Osteocyte (in vitro differentiated cells): Measurements from ENCODE around the gene KLB. TPM values are rescaled to one million over a fixed set of nuclear protein-coding genes. Genes with fewer than 3 reads are reported as not detected.
"Not testable (repeated sequence)": the region's sequence is repeated elsewhere in the genome, so short reads cannot be mapped to it uniquely, and the experiment has no call there.

Experiments
- DNase-seq: peaks from one replicate; pipeline ENCODE4 v3.0.0; 2021; ENCODE audit warnings: mixed read lengths; ENCODE audit not compliant: unreplicated experiment; ENCODE audit errors: extremely low spot score
- H3K27ac Mint-ChIP-seq: one replicate; pipeline ENCODE4 v1.8.0; 2021; ENCODE audit warnings: mild to moderate bottlenecking, mixed read lengths; ENCODE audit not compliant: unreplicated experiment
- H3K27me3 Mint-ChIP-seq: one replicate; pipeline ENCODE4 v1.8.0; 2021; ENCODE audit warnings: mixed read lengths; ENCODE audit not compliant: unreplicated experiment
- H3K36me3 Mint-ChIP-seq: one replicate; pipeline ENCODE4 v1.8.0; 2021; ENCODE audit warnings: mixed read lengths; ENCODE audit not compliant: unreplicated experiment
- H3K4me1 Mint-ChIP-seq: one replicate; pipeline ENCODE4 v1.8.0; 2021; ENCODE audit warnings: mixed read lengths; ENCODE audit not compliant: unreplicated experiment
- H3K4me3 Mint-ChIP-seq: one replicate; pipeline ENCODE4 v1.8.0; 2021; ENCODE audit warnings: mild to moderate bottlenecking, moderate library complexity, mixed read lengths; ENCODE audit not compliant: unreplicated experiment
- H3K9me3 Mint-ChIP-seq: one replicate; pipeline ENCODE4 v1.8.0; 2021; ENCODE audit warnings: mixed read lengths; ENCODE audit not compliant: unreplicated experiment
- total RNA-seq: library from RNA; stranded (reverse); gene quantifications from 2 replicates; pipeline ENCODE4 v1.2.1, GENCODE V29; 2021
- TF ChIP-seq, protein P1 (sequence below): fragments of 200-600 bp; sonication (generic); IDR thresholded peaks from 2 replicates; pipeline ENCODE4 v1.5.0; 2021; ENCODE audit warnings: antibody characterized with exemption, mild to moderate bottlenecking, moderate library complexity

KLB gene
- total RNA-seq, 1 donor from 2014 or later = not detected

DNA sequence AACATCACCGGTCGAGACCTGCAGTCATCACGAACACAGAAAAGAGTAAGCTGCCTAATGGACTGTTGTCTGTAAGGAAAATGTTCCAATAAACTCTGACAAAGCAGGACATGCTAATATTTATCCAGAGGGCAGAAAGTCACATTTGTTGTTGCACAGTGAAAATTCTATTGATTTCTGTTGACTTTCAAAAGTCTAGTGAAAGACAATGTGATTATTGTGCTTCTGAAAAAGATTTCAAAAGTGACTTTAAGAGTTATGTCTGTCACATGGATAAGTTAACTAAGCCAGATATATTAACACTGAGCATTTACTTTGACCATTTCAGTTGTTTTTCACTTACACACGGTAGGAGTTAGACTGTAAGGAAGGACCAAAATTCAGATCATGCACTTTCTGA is 31.3 kb upstream of the KLB start:
- Mint-ChIP-seq H3K9me3 (peaks cover 17% of the 10 kb centered on the region), H3K27ac (no peak overlapping the region), H3K36me3 (no peaks in the 10 kb centered on the region), H3K4me1 (no peaks in the 10 kb centered on the region), H3K27me3 (peaks cover 64% of the 10 kb centered on the region), H3K4me3 (no peak overlapping the region)
- TF ChIP-seq, protein P1, sequence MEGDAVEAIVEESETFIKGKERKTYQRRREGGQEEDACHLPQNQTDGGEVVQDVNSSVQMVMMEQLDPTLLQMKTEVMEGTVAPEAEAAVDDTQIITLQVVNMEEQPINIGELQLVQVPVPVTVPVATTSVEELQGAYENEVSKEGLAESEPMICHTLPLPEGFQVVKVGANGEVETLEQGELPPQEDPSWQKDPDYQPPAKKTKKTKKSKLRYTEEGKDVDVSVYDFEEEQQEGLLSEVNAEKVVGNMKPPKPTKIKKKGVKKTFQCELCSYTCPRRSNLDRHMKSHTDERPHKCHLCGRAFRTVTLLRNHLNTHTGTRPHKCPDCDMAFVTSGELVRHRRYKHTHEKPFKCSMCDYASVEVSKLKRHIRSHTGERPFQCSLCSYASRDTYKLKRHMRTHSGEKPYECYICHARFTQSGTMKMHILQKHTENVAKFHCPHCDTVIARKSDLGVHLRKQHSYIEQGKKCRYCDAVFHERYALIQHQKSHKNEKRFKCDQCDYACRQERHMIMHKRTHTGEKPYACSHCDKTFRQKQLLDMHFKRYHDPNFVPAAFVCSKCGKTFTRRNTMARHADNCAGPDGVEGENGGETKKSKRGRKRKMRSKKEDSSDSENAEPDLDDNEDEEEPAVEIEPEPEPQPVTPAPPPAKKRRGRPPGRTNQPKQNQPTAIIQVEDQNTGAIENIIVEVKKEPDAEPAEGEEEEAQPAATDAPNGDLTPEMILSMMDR = no peak
- no peak for DNase-seq

DNA sequence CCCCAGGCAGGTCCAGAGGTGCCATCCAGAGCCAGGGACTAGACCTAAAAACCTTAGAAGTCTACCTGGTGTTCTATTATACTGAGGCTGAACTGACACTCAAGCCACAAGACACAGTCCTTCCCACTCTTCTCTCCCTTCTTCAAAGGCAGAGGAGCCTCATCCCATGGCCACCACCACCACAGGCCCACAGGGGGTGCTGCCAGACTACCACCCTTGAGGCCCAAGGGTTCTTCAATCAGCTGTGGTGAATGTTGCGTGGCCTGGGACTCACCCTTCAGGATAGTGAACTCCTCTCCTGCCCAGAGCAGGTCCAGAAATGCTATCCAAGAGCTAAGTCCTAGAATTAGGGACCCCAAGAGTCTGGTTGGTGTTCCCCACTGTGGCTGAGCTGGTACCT is 23.0 kb upstream of the KLB start:
- Mint-ChIP-seq H3K27me3 (peaks cover 38% of the 10 kb centered on the region), H3K36me3 (no peaks in the 10 kb centered on the region), H3K4me1 (no peaks in the 10 kb centered on the region), H3K4me3 (no peak overlapping the region), H3K9me3 (peaks cover 17% of the 10 kb centered on the region), H3K27ac (no peak overlapping the region)
- TF ChIP-seq, protein P1 = no peak
- DNase-seq = no peak

DNA sequence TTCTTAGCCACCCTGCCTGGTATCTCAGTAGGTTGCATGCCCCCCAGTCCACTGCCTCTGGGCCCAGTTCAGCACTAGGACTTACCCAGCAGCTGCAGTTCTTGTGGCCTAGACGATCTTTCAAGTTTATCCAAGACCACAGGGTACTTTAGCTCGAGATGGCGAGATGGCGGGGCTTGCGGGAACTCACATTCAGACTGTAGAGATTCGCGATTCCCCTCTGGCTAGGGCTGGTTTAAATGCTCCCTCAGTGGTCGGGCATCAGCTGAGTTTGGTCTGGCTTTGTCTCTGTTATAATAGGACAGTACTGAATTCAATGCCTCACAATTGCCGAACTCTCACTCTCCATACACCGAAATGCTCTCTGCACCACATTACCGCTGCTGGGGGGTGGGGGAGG is 22.2 kb upstream of the KLB start:
- no peaks in the 10 kb centered on the region for H3K4me1 Mint-ChIP-seq
- peaks cover 8% of the 10 kb centered on the region for H3K9me3 Mint-ChIP-seq
- H3K4me3 Mint-ChIP-seq = no peak overlapping the region
- H3K27me3 Mint-ChIP-seq = peaks cover 29% of the 10 kb centered on the region
- no peaks in the 10 kb centered on the region for H3K36me3 Mint-ChIP-seq
- H3K27ac Mint-ChIP-seq = no peak overlapping the region
- no peak for DNase-seq
- TF ChIP-seq, protein P1 = no peak

DNA sequence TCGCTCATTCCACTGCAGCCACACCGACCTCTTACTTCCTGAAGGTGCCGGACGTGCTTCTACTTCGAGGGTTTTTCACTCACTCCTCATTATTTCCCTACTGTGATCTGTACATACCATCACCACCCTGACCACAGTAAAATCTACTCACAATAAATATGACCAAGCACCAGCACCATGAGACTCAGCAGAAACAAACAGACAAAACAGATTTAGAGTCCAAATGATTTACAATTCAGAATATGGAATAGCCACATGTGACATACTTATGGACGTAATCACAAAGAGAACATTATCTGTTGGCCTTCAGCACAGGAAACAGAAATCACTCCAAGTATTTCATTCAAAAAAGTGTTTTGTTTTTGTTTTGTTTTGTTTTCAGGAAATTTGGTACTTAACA is 16.1 kb upstream of the KLB start:
- H3K4me1 Mint-ChIP-seq = no peaks in the 10 kb centered on the region
- TF ChIP-seq, protein P1 = no peak
- no peak overlapping the region for H3K27ac Mint-ChIP-seq
- DNase-seq = no peak
- peaks cover 2% of the 10 kb centered on the region for H3K27me3 Mint-ChIP-seq
- no peaks in the 10 kb centered on the region for H3K9me3 Mint-ChIP-seq
- H3K36me3 Mint-ChIP-seq = no peaks in the 10 kb centered on the region
- H3K4me3 Mint-ChIP-seq = no peak overlapping the region

DNA sequence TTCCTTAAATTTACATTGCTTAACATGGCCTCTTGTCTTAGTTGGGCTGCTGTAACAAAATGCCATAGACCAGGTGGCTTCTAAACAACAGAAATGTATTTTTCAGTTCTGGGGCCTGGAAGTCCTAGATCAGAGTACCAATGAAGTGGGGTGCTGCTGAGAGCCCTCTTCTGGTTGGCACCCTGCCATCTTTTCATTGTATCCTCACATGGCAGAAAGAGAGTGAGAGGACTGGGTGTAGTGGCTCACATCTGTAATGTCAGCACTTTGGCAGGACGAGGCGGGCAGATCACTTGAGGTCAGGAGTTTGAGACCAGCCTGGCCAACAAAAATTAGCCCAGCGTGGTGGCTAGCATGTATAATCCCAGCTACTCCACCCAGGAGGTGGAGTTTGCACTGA is 12.0 kb upstream of the KLB start:
- Mint-ChIP-seq H3K9me3 (no peaks in the 10 kb centered on the region), H3K4me3 (no peak overlapping the region), H3K36me3 (no peaks in the 10 kb centered on the region), H3K4me1 (no peaks in the 10 kb centered on the region), H3K27ac (no peak overlapping the region), H3K27me3 (peaks cover 8% of the 10 kb centered on the region)
- TF ChIP-seq, protein P1 = no peak
- DNase-seq = no peak

DNA sequence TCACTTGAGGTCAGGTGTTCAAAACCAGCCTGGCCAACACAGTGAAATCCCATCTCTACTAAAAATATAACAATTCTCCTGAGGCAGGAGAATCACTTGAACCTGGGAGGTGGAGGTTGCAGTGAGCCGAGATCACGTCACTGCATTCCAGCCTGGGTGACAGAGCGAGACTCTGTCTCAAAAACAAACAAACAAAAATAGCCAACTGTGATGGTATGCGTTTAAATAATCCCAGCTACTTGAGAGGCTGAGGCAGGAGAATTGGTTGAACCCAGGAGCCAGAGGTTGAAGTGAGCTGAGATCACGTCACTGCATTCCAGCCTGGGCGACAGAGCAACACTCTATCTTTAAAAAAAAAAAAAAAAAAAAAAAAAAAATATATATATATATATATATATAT is 5.1 kb upstream of the KLB start:
- H3K9me3 Mint-ChIP-seq, H3K4me1 Mint-ChIP-seq, H3K4me3 Mint-ChIP-seq, H3K36me3 Mint-ChIP-seq, DNase-seq, H3K27ac Mint-ChIP-seq: not testable (repeated sequence)
- peaks cover 15% of the 10 kb centered on the region for H3K27me3 Mint-ChIP-seq
